PC-3 (cell line): ENCODE measurements around the gene GEMIN2.

Experiments
- CTCF ChIP-seq: fragments of 300-600 bp; sonication (generic); conservative IDR thresholded peaks from 2 replicates; pipeline ENCODE4 v1.5.1; 2017; ENCODE audit warnings: antibody characterized with exemption, low read depth, mild to moderate bottlenecking, low read length
- EZH2 ChIP-seq: fragments of 300-600 bp; sonication (generic); IDR thresholded peaks from one replicate; pipeline ENCODE4 v1.6.1; 2017; ENCODE audit warnings: antibody characterized with exemption, mild to moderate bottlenecking, low read length; ENCODE audit not compliant: unreplicated experiment
- EZH2phosphoT487 ChIP-seq: fragments of 300-600 bp; sonication (generic); IDR thresholded peaks from 2 replicates; pipeline ENCODE4 v1.6.1; 2018; ENCODE audit warnings: mild to moderate bottlenecking, antibody characterized with exemption, low read length, borderline replicate concordance

DNA sequence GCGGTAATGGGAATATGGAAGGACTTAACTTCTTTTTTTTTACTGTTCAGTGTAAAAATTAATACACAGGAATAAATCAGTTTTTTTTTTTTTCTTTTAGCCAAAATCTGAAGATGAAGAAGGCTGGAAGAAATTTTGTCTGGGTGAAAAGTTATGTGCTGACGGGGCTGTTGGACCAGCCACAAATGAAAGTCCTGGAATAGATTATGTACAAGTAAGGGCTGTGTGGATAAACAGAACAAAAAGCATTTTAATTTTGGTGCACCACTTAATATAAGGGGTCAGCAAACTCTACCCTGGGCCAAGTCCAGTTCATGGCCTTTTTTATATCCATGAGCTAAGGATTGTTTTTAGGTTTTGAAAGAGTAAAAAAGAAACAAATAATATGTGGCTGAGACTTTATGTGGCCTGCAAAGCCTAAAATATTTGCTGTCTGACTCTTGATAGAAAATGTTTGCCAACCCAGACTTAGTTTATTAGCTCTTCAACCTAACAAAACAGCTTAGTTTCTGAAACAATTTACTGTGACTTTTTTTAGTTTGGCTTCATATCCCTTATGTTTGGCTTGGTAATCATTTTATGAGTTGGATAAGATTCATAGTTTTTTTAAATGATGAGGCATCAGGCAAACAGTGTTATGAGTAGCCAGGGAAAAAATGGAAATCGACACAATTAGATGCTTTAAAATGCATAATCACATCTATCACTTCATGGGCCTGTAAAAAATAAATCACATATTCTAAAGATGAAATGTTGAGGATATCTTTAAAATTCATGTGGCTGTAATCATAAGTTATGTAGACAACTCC, 8.4 kb downstream of the GEMIN2 start:
- no peak for TF ChIP-seq CTCF
- TF ChIP-seq EZH2phosphoT487: no peak
- no peak for TF ChIP-seq EZH2
